GM18520 (cell line): ENCODE data around the gene COMMD10.
"Not testable (repeated sequence)": the region's sequence is repeated elsewhere in the genome, so short reads cannot be mapped to it uniquely, and the experiment has no call there.

Source experiments
- ATAC-seq: cut with Tn5 transposase; IDR thresholded peaks from one replicate; pipeline ENCODE4 v1.9.1; 2021; ENCODE audit not compliant: unreplicated experiment

Gene COMMD10

DNA sequence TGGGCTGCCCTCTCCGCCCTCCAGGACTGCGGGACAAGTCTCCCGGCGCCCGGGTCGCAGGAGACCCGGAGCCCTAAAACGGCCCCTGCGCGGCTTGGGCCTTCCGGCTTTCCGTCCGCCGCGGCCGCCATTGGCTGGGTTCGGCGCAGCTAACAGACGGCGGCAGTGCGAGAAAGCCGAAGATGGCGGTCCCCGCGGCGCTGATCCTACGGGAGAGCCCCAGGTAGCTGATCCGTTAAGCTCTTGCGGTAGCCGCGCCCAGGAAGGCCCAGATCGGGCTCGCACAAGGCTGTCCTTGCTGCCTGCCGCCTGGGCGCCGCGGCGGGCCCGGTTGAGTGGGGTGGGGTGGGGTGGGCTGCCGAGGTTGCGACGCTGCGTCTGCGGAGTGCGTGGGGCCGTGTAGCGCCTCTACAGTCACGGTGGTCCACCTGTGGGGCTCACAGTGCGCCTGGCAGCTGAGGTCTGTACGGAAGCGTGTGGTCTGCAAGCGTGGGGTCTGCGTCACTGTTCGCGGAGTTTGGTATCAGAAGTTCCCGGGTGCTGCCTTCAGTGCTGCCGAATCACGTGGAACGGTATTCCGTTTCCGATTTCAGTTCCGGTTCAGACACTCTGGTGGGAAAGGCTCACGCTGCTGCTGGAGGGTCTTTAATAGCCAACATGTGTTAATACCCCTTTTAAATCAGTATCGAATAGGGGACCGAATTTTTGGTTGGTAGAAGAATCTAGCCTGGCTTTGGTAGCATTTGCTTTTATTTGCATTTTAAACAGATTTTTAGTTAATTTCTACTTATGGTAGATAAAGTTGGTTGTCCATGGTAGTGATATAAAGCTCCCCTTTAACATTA lies at the start of gene COMMD10:
Gene COMMD10 (plus strand): TSS at position 155 of the 845 bp plus-strand sequence.
- ATAC-seq: peak; percentile 85

GRCh38 chr5:116035123-116035522 lies 49.7 kb upstream of the COMMD10 start:
- no peak for ATAC-seq

DNA sequence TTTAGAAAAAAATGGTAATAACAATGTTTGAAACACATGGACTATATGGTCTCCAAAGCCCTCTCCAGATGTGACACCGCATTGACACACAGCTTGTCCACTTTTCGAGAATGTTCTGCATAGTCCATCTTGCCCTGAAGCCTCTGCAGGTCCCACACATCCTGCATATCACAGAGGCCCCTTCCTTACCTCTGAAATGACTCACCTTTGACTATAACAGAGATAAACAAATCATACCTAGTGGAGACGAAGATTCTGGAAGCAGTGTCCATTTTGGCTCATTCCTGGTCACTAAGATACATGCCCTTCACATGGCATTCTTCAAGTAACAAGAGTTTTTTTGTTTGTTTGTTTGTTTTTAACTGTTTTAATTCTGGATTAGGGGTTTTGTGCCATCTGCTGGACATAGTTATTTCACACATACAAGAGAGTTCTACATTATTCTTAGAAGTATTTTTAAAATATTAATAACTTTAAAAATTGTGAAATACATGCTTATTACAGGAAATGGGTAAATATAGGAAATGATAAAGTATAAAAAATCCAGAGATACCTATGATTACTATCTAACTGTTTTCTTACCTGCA lies 47.5 kb upstream of the COMMD10 start:
- ATAC-seq: no peak

GRCh38 chr5:116038817-116039216 lies 46.0 kb upstream of the COMMD10 start:
- peak; percentile 47 for ATAC-seq

- no peak for ATAC-seq
Observed at GRCh38 chr5:116042375-116042774, 42.5 kb upstream of the COMMD10 start.

- no peak for ATAC-seq
Observed at GRCh38 chr5:116044073-116044472, 40.8 kb upstream of the COMMD10 start.

- ATAC-seq: no peak
Observed at GRCh38 chr5:116045821-116046220, 39.0 kb upstream of the COMMD10 start.

- ATAC-seq: no peak
Observed at GRCh38 chr5:116046261-116046660, 38.6 kb upstream of the COMMD10 start.

GRCh38 chr5:116046823-116047222 lies 38.0 kb upstream of the COMMD10 start:
- no peak for ATAC-seq

GRCh38 chr5:116058346-116058936 lies 26.4 kb upstream of the COMMD10 start:
- ATAC-seq: no peak

DNA sequence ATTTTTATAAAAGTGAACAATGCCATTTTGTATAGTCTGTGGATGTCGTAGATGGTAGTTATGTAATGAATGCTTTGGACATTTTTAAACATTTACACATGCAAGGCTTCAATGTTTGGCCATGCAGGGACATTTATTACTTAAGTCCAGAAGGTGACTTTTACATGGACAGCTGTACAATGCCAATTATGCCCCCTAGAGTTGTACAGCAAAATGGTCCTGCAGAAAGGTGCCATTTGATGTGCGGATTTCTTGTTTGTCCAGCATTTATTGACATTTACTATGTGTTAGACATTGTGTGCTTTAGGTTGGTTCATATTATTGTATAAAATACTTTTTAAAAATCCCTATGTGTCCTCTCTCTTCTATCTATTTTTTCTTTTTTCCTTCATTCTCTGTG lies 22.5 kb upstream of the COMMD10 start:
- no peak for ATAC-seq

DNA sequence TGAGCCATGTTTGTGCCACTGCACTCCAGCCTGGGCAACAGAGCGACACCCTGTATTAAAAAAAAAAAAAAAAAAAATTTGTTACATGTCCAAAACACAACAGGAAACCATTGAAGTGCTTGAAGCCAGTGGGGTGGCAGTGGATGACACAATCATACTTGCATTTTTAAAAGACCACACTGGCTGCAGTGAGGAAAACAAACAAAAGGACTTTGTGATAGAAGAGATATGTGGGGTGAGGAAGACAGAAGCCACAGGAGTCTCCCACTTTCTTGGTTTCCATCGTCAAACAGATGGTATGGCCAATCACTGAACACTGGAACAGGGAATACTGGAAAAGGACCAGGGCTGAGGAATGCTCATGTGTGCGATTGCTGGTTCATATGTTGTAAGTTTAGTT lies 20.9 kb upstream of the COMMD10 start:
- no peak for ATAC-seq

DNA sequence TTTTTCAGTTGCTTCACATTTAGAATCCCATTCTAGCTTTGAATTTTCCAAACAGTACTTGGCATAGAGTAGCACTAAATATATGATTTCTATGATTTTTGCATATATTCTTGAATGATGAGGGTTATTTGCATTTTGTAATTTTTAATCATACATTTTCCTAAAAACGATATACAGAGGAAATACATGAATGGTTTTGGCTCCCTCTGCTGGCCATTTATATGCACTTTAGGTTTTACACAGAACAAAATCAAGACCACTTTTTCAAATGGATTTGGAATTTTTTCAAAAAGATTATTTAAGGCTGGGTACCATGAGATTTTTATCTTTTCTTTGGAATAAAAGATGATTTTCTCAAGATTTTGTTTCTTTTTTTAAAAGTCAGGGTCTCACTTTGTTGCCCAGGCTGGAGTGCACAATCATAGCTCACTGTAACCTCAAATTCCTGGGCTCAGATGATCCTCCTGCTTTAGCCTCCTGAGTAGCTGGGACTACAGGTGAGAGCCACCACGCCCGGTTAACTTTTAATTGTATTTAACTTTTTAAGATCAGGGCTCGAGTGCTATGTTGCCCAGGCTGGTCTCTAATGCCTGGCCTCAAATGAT lies 16.7 kb upstream of the COMMD10 start:
- ATAC-seq: no peak

- ATAC-seq: no peak
Observed at GRCh38 chr5:116071211-116071610, 13.6 kb upstream of the COMMD10 start.

DNA sequence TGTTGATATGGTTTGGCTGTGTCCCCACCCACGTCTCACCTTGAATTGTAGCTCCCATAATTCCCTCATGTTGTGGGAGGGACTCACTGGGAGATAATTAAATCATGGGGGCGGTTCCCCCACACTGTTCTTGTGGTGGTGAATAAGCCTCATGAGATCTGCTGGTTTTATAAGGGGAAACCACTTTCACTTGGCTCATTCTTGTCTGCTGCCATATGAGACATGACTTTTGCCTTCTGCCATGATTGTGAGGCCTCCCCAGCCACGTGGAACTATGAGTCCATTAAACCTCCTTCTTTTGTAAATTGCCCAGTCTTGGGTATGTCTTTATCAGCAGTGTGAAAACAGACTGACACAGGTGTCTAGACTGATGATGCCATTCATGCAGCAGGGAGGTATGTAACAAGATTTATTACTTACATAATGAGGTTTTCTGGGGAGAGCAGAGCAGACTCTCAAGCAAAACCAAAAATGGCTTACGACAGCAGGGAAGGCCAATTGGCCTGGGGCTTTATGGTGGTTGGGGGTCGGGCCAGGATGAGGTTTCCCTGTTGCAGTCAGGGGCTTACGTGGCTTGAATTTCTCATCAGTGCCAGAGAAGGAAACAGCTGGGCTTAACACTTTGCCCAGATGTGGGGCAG lies 9.5 kb upstream of the COMMD10 start:
- no peak for ATAC-seq

DNA sequence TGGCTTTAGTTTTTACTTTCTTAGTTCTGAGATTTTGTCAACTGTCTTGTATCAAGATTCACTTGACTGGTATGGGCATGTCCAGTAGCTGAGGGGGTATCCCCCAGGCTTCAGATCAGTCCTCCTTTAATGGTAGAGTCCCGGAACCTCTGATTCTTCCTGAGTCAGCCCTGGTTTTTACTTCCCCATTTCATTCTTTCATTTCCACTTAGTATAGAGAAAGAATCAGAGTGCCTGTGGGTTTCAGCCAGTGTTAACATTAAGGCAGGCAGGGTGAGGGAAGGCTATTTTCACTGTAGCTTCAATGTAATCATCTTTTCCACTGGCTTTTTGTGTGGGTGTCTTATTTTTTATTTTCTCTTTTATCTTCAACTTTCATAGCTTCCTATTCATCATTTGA lies 8.3 kb upstream of the COMMD10 start:
- peak; percentile 97 for ATAC-seq

- ATAC-seq: no peak
Observed at GRCh38 chr5:116078199-116078598, 6.6 kb upstream of the COMMD10 start.

DNA sequence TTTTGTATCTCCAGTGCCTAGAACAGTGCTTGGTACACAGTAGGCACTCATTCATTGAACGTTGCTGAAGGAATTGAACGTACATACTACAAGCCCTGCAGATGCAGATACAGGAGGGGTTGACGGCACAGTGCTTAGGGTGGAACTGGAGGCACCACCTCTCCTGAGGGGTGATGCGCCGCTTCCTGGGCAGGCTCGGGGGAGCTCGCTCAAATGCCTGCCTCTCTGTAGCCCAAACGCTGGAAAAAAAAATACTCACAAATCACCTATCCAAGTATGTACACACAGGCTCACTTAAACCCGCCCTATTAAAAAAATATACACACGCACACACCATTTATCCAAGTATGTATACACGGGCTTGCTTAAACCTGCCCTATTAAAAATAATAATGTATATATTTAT lies 536 bp upstream of the COMMD10 start:
- ATAC-seq: peak; percentile 17

DNA sequence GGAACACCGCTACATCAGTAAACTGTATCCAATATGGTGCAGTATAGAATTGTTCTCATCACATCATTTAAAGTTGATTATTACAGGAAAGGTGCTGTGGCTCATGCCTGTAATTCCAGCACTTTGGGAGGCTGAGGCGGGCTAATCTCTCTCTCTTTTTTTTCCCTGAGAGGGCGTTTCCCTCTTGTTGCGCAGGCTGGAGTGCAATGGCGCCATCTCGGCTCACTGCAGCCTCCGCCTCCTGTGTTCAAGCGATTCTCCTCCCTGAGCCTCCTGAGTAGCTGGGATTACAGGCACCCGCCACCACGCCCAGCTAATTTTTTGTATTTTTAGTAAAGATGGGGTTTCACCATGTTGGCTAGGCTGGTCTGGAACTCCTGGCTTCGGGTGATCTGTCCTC lies 1.5 kb downstream of the COMMD10 start:
- not testable (repeated sequence) for ATAC-seq

GRCh38 chr5:116088062-116088461 lies 3.2 kb downstream of the COMMD10 start:
- no peak for ATAC-seq

- no peak for ATAC-seq
Observed at GRCh38 chr5:116090302-116090701, 5.5 kb downstream of the COMMD10 start.
